ENCODE data around the gene CPO. TPM values are rescaled to one million over a fixed set of nuclear protein-coding genes. Genes with fewer than 3 reads are reported as not detected.
"Not testable (repeated sequence)": the region's sequence is repeated elsewhere in the genome, so short reads cannot be mapped to it uniquely, and the experiment has no call there.

CPO gene
- total RNA-seq, 2 donors from 2014 or later: not detected

GRCh38 chr2:206937555-206937954 is 1.8 kb upstream of the CPO start:
- Histone ChIP-seq H3K9me3 (no peaks in the 10 kb centered on the region), H3K27ac (no peak overlapping the region), H3K4me3 (no peak overlapping the region), H3K27me3 (no peaks in the 10 kb centered on the region), H3K36me3 (replicated peaks in 1 of 2; ENCODE audit: insufficient read depth in 1 of 2, low read depth in 2 of 2) (no peaks in the 10 kb centered on the region), H3K4me1 (no peaks in the 10 kb centered on the region)
- intact Hi-C loops (cut with DNase I): no loop called here
- no peak for ATAC-seq
- TF ChIP-seq CTCF (IDR thresholded peaks at IDR 0.05): no peak
- TF ChIP-seq POLR2A (IDR thresholded peaks at IDR 0.05): no peak
- 68 to 71% methylated on average over 6 of the region's 6 CpGs for WGBS, 2 donors
- DNase-seq: no peak

GRCh38 chr2:206940546-206940945 is 1.2 kb downstream of the CPO start:
- no peak overlapping the region for H3K4me3 ChIP-seq
- H3K27me3 ChIP-seq: no peaks in the 10 kb centered on the region
- intact Hi-C loops (cut with DNase I): no loop called here
- H3K36me3 ChIP-seq (replicated peaks in 1 of 2; ENCODE audit: insufficient read depth in 1 of 2, low read depth in 2 of 2): no peaks in the 10 kb centered on the region
- DNase-seq (no peak), ATAC-seq (no peak)
- no peak overlapping the region for H3K27ac ChIP-seq
- no peaks in the 10 kb centered on the region for H3K4me1 ChIP-seq
- TF ChIP-seq POLR2A (IDR thresholded peaks at IDR 0.05) (no peak), CTCF (IDR thresholded peaks at IDR 0.05) (no peak)
- H3K9me3 ChIP-seq: no peaks in the 10 kb centered on the region

- Histone ChIP-seq H3K9me3 (no peaks in the 10 kb centered on the region), H3K4me3 (no peak overlapping the region), H3K27ac (no peak overlapping the region), H3K4me1 (no peaks in the 10 kb centered on the region), H3K36me3 (replicated peaks in 1 of 2; ENCODE audit: insufficient read depth in 1 of 2, low read depth in 2 of 2) (no peaks in the 10 kb centered on the region), H3K27me3 (no peaks in the 10 kb centered on the region)
- TF ChIP-seq CTCF (IDR thresholded peaks at IDR 0.05): no peak
- no peak for TF ChIP-seq POLR2A (IDR thresholded peaks at IDR 0.05)
- 39 to 57% methylated on average over 2 of the region's 2 CpGs for WGBS, 2 donors
- DNase-seq (no peak), ATAC-seq (no peak)
- intact Hi-C loops (cut with DNase I): no loop called here
Observed at GRCh38 chr2:206942592-206943478, 3.5 kb downstream of the CPO start.

- ATAC-seq; H3K9me3 ChIP-seq; intact Hi-C loops (cut with DNase I); DNase-seq; H3K4me3 ChIP-seq; H3K27me3 ChIP-seq; H3K4me1 ChIP-seq; H3K27ac ChIP-seq; H3K36me3 ChIP-seq (replicated peaks in 1 of 2; ENCODE audit: insufficient read depth in 1 of 2, low read depth in 2 of 2): not testable (repeated sequence)
- 85% methylated on average over 2 of the region's 2 CpGs for WGBS, 2 donors
Observed at GRCh38 chr2:206953404-206953803, 14.1 kb downstream of the CPO start.

- Histone ChIP-seq H3K27ac (no peak overlapping the region), H3K9me3 (no peaks in the 10 kb centered on the region), H3K4me3 (no peak overlapping the region), H3K4me1 (no peaks in the 10 kb centered on the region), H3K27me3 (no peaks in the 10 kb centered on the region), H3K36me3 (replicated peaks in 1 of 2; ENCODE audit: insufficient read depth in 1 of 2, low read depth in 2 of 2) (no peaks in the 10 kb centered on the region)
- DNase-seq: no peak
- intact Hi-C loops (cut with DNase I): no loop called here
- ATAC-seq: no peak
- TF ChIP-seq CTCF (IDR thresholded peaks at IDR 0.05) (no peak), POLR2A (IDR thresholded peaks at IDR 0.05) (no peak)
Observed at GRCh38 chr2:206955253-206955652, 15.9 kb downstream of the CPO start.
